H1 (cell line): ENCODE results near the gene BPIFB2. TPM values are rescaled to one million over a fixed set of nuclear protein-coding genes. Genes with fewer than 3 reads are reported as not detected.

Experiments
- CBX5 ChIP-seq: fragments of 300-800, 300-1000 bp; sonication (generic); IDR thresholded peaks from 2 replicates; pipeline ENCODE4 v1.7.1; 2016; ENCODE audit warnings: antibody characterized with exemption, low read length, low read depth
- KDM4A ChIP-seq: IDR thresholded peaks from one replicate; pipeline ENCODE4 v1.7.1; 2012; ENCODE audit warnings: low read depth, mild to moderate bottlenecking, moderate library complexity, low read length, inconsistent platforms; ENCODE audit not compliant: severe bottlenecking
- POU5F1 ChIP-seq: IDR thresholded peaks from 2 replicates; pipeline ENCODE4 v1.6.1; 2011; ENCODE audit warnings: low read depth, mild to moderate bottlenecking, low read length, moderate library complexity
- SUZ12 ChIP-seq: fragments of 200-600 bp; sonication (generic); IDR thresholded peaks from 2 replicates; pipeline ENCODE4 v1.6.1; 2012; ENCODE audit warnings: mild to moderate bottlenecking, inconsistent platforms, low read length, moderate library complexity, mixed read lengths
- USF2 ChIP-seq: IDR thresholded peaks from 2 replicates; pipeline ENCODE4 v1.6.1; 2011; ENCODE audit warnings: low read length, improper control_type of control experiment
- YY1 ChIP-seq: IDR thresholded peaks from 2 replicates; pipeline ENCODE4 v1.6.1; 2011; ENCODE audit warnings: low read depth, mild to moderate bottlenecking, low read length
- polyA plus RNA-seq, 7 experiments: library from polyadenylated mRNA; depleted of rRNA in 3 of 7; stranded (reverse) in 5 of 7; unstranded in 2 of 7; fragments of >200 nt in 5 of 7; fragments of 200-250 nt in 2 of 7; gene quantifications; 1 replicate in 5 of 7; 2 replicates in 1 of 7; 4 replicates in 1 of 7; pipeline versions ENCODE4 v1.2.1 to v1.2.3, GENCODE V29; 2011 to 2013; ENCODE audit warnings: missing spikeins in 2 of 7, mixed read lengths in 2 of 7
- total RNA-seq: library from RNA; stranded (reverse); fragmentation: NEBNext Ultra II Directional; extraction: Animal tissue kit (Norgen Biotek cat#: 25700); gene quantifications from 2 replicates; pipeline ENCODE4 v1.2.1, GENCODE V29; 2021

The BPIFB2 gene
- total and polyA plus RNA-seq, 2 of the 8 experiments (the other 6 are each of a cell fraction or from before 2014, with no cell fraction given): not detected

- no peak for TF ChIP-seq YY1
- no peak for TF ChIP-seq USF2
- no peak for TF ChIP-seq POU5F1
- no peak for TF ChIP-seq CBX5
- no peak for TF ChIP-seq KDM4A
- no peak for TF ChIP-seq SUZ12
These were observed 62.9 kb downstream of the BPIFB2 start (continued) for GRCh38 chr20:33070111-33071053.
